ENCODE results near the gene TBX2.
"Not testable (repeated sequence)": the region's sequence is repeated elsewhere in the genome, so short reads cannot be mapped to it uniquely, and the experiment has no call there.

TBX2 gene

DNA sequence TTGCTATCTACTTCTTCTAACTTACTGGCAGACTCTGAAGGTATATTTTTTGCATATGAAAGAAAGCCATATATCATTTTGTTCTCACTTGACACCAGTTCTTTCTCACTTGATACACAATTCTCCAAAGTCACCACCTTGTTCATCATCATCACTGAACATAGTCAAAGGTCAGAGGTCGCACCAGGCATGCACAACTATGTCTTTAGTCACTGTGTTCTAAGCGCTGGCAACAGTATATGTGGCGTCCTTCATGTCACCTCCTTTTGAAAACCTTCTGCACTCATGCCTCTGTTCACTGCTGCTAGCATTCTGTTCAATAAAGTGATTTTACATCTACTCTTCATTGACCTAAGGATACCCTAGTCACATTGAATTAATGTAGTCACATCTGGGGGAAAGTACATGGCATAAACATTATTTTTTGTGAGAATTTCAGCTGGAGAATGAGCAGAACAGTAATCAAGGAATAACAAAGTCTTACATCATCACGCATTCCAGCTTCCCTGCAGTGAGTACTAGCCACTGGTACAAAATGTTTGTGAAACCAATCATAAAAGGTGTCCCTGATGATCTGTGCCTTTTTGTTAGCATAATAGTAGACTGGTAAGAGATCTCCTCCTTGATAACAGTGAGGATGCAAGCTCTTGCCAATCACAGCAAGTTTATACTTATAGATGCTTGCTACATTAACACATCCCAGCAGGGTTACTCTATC is 32.1 kb downstream of the TBX2 start:
- no peak for DNase-seq (ENCODE audit: low read depth)
- in situ Hi-C loops (cut with HindIII; ENCODE audit: low sequenced_read_pairs): no loop called here
- H3K4me3 ChIP-seq (ENCODE audit: low read depth, low read length): no peak overlapping the region
- TF ChIP-seq CTCF (IDR thresholded peaks at IDR 0.05; ENCODE audit: low read depth, low read length, missing control alignments): no peak

DNA sequence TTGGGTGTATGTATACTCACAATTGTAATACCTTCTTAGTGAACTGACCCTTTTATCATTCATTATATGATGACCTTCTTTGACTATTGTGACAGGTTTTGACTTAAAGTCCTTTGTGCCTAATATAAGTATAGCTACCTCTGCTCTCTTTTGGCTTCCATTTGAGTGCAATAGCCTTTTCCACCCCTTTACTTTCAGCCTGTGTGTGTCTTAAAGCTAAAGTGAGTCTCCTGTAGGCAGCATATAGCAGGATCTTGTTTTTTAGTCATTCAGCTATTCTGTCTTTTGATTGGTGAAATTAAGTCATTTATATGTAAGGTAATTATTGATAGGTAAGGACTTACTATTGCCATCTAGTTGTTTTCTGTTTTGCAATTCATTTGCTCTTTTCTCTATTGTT is 36.6 kb downstream of the TBX2 start:
- no peak overlapping the region for H3K4me3 ChIP-seq (ENCODE audit: low read depth, low read length)
- no peak for DNase-seq (ENCODE audit: low read depth)
- no peak for TF ChIP-seq CTCF (IDR thresholded peaks at IDR 0.05; ENCODE audit: low read depth, low read length, missing control alignments)
- in situ Hi-C loops (cut with HindIII; ENCODE audit: low sequenced_read_pairs): no loop called here

DNA sequence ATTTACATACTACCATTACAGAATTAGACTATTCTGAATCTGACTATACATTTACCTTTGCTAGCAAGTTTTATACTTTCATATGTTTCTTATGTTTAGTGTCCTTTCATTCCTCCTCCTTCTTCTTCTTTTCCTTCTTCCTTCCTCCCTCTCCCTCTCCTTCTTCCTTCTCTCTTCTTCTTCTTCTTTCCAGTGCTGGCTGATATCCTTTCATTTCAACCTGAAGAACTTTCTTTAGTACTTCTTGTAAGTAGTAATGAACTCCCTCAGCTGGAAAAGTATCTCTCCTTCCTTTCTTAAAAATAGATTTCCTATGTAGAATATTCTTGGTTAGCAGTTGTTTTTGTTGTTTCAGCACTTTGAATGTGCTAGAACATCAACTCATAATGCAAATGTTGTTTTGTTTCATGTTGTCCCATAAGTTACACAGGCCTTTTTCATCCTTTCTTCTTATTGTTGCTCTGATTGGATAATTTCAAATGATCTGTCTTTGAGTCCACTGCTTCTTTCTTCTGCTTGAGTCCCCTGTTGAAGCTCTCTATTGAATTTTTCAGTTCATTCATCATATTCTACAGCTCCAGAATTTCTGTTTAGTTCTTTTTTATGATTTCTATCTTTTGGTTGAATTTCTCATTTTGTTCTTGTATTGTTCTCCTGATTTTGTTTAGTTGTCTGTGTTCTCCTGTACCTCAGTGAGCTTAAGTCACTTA is 37.5 kb downstream of the TBX2 start:
- in situ Hi-C loops (cut with HindIII; ENCODE audit: low sequenced_read_pairs): no loop called here
- no peak for TF ChIP-seq CTCF (IDR thresholded peaks at IDR 0.05; ENCODE audit: low read depth, low read length, missing control alignments)
- no peak for DNase-seq (ENCODE audit: low read depth)

GRCh38 chr17:61440697-61441096 is 41.1 kb downstream of the TBX2 start:
- TF ChIP-seq CTCF (IDR thresholded peaks at IDR 0.05; ENCODE audit: low read depth, low read length, missing control alignments): no peak
- no peak for DNase-seq (ENCODE audit: low read depth)
- H3K4me3 ChIP-seq (ENCODE audit: low read depth, low read length): no peak overlapping the region
- in situ Hi-C loops (cut with HindIII; ENCODE audit: low sequenced_read_pairs): no loop called here

More for the DNA sequence above, 37.5 kb downstream of the TBX2 start:
- no peak overlapping the region for H3K4me3 ChIP-seq (ENCODE audit: low read depth, low read length)

DNA sequence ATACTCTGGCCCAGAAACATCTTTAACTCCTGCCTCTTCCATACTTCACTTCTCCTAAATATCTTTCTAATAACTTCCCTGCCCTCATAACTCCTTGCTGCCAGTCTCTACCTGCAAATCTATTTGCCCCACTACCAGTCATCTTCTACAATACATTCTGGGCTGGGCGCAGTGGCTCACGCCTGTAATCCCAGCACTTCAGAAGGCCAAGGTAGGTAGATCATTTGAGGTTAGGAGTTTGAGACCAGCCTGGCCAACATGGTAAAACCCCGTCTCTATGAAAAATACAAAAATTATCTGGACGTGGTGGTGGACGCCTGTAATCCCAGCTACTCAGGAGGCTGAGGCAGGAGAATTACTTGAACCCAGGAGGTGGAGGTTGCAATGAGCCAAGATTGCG is 41.9 kb downstream of the TBX2 start:
- DNase-seq (ENCODE audit: low read depth); H3K4me3 ChIP-seq (ENCODE audit: low read depth, low read length); in situ Hi-C loops (cut with HindIII; ENCODE audit: low sequenced_read_pairs): not testable (repeated sequence)

DNA sequence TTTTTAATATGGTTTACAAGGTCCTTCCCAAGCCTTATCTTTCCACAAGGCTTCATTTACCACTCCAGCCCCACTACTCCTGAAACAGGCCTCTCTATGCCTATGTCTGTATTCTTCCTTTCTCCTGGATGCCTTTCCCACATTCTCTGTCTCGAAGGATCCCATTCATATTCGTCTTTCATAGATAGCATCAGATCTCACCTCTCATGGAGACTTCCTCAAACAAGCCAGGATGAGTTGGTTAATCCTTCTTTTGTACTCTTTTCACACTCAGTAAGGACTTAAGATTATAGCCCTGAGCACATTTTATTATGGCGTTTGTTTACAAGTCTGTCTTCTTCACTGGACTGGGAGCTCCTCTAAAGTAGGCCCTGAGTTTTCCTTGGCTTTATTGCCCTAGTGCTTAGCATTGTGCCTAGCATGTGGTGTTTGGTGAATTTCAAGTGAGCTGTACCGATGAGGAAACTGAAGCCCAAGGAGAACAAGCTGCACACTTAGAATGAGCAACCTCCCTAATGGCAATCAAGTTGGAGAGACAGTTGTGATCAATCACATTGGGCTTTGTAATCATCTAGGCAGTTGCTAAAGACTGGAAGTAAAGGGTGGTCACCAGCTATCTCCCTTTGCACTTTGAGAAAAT is 42.6 kb downstream of the TBX2 start:
- in situ Hi-C loops (cut with HindIII; ENCODE audit: low sequenced_read_pairs): no loop called here
- TF ChIP-seq CTCF (IDR thresholded peaks at IDR 0.05; ENCODE audit: low read depth, low read length, missing control alignments): no peak

More for the DNA sequence above, 42.6 kb downstream of the TBX2 start:
- no peak for DNase-seq (ENCODE audit: low read depth)
- H3K4me3 ChIP-seq (ENCODE audit: low read depth, low read length): no peak overlapping the region

Measured in astrocyte of the cerebellum (primary cell).